Measurements from ENCODE around the gene CTBS. TPM values are rescaled to one million over a fixed set of nuclear protein-coding genes. Genes with fewer than 3 reads are reported as not detected.
"Not testable (repeated sequence)": the region's sequence is repeated elsewhere in the genome, so short reads cannot be mapped to it uniquely, and the experiment has no call there.

CTBS gene
- total RNA-seq, 1 donor from 2014 or later: 2.0 TPM

DNA sequence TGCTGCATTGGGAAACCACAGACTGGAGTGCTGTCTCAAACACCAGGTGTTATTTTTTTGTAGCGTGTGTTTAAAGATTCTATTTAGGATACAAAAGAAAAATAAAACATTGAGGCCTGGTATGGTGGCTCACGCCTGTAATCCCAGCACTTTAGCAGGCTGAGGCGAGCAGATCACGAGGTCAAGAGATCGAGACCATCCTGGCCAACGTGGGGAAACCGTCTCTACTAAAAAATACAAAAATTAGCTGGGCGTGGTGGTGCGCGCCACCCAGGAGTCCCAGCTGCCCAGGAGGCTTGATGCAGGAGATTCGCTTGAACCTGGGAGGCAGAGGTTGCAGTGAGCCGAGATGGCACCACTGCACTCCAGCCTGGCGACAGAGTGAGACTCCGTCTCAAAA lies 66.4 kb downstream of the CTBS start:
- DNase-seq (ENCODE audit: low spot score in 2 of 2); FAIRE-seq: not testable (repeated sequence)

DNA sequence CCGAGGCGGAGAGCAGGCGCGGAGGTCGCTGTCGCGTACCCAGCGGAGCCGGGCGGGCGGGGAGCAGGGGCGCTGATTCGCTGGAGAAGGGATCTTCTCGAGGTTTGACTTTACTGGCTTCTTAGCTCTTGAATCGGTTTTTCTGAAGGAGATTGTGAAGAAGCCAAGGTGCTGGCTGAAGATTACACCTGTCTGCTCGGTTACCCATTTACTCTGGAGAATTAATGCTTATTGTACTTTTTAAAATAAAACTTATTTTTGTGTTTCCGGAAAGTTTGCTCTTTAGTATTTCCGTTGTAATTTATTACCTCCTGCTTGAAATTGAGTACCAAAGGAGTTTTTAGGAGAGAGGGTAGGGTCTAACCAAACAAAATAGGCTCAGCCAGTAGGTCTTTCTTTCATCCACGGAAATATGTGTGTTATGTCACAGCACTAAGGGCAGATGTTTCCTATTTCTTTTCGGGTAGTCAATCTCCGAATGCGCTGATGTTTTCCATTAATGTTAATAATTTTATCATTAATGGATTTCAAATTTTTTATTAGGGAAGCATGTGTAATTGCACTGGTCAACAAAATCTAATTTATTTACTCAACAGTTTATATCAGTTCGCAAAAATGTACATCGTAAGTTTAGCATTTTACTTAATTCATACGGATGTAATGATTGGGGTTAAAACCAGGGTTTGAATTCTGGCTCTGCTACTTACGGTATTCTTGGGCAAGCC lies 67.3 kb downstream of the CTBS start:
- FAIRE-seq (no peak), DNase-seq (ENCODE audit: low spot score in 2 of 2) (no peak)

DNA sequence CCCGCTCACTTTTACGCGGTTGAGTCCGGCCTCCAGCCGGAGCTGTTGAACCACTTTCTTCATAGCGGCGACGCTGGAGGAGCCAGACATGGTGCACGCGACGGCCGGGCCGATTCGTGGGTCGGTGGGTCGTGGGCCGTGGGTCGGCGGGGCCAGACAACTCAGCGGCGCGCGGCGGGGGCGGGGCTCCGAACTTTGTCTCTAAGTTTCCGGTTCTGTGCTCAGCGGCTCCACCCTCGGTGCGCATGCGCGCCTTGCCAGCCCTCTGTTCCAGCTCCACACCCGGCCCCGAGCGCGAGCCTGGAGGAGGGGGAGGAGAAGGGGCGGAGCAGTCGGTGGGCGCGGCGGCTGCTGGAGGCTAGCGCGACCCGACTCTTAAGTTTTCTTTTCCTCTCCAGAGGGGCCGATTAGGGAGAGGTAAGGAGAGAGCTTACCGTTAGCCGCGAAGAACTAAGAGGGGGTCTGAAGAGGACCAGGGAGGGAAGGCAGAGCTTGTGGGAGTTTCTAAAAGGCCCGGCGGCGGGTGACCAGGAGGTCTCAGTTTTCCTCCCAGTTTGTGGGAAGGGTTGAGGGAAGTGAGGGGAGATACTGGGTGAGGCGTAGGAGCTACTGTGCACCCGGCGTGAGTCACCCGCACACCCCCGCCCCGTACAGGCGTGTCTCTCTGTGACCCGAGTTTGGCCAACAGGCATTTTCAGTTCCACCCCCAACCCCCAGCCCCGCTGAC lies 68.1 kb downstream of the CTBS start, which contains the start of the genes GNG5 and SPATA1:
Gene GNG5, minus strand, starts transcription at position 580 of the 727 bp plus-strand sequence. Its CDS starts 490 bp downstream, at position 90.
Gene SPATA1, plus strand, starts transcription at position 385 of the 727 bp plus-strand sequence. CDS start 9,974 bp downstream, outside the sequence.
- FAIRE-seq: no peak
- DNase-seq (ENCODE audit: low spot score in 2 of 2): peak; percentile 89 to 92

DNA sequence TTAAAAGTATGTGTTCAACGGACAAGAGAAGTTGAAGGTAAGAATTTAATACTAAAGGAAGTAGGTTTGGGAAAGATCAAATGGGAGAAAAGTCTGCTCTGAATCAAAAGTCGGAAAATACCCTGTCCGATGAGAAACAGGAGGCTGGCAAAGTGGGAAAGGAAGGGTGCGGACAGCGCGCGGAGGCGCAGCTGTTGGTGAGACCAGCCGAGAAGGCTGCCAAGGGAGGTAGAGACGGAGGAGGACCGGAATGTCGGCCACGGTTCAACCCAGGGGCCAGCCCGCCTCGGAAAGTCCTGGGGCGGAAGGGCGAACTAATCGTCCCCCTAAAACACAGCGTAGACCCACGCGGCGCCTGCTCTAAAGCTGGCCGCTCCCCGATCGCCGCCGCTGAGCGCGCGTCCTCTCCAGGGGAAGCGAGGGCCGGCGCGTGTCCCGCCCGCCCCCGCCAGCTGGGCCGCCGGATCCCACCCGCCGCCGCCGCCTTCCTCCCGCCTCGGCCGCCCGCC lies 68.7 kb downstream of the CTBS start:
- DNase-seq (ENCODE audit: low spot score in 2 of 2) (peak in 1 of 2 donors; percentile 62), FAIRE-seq (no peak)

DNA sequence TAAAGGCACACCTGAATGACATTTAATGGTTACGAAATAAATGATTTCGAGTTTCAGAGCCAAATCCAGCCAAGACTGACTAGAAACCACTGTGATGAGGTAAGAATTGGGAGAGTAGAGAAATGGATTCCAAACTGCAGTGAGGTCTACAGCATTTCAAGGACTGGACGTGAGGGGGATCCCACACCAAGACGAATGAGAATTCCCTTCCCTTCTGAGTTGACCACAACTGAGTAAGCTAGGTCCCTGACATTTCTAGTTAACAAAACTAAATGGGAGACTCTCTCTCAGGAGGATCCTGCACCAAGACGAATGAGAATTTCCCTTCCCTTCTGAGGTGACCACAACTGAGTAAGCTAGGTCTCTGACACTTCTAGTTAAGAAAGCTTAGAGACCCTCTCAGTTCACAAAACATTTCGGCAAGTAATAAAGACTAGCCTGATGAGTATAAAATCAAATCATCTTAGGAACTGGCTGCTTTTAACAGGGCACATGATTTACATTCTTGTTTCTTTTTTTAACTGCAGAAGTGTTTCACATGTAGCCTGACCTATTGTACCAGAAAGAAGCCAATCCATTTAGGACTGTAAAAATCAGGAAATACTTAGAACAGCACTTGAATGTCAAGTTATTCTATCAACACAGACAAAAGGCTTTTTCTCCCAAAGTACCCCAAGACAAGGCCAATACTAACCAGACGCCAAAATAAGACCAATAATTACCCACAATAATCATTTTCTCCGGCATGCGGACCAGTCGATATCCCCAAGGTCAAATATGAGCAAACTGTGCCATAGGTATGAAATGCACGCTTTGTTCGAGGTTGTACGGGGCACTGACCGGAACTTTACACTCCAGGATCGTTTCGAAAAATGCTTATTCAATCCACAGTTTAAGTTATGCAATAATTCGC lies 69.4 kb downstream of the CTBS start:
- FAIRE-seq (no peak), DNase-seq (ENCODE audit: low spot score in 2 of 2) (no peak)

DNA sequence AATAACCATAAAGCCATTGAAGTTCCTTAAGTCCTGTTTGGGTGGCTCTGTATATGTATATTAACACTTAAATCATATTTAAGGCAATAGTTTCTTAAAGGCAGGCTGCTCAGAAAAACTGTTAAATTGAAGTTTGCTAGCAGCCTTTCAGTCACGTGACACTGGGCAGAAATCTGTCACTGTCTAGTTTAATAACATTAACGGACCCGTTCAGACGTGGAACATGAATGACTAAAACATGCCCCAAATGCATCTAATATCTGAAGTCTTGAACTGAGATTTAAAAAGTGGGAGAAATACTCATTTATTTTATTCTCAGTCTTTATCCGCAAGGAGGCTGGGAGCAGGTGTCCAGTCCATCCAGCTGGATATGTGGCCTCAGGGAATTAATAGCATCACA lies 71.3 kb downstream of the CTBS start:
- DNase-seq (ENCODE audit: low spot score in 2 of 2): no peak

More for the DNA sequence above, 71.3 kb downstream of the CTBS start:
- FAIRE-seq: no peak

Other genes starting within 250 kb of the CTBS start
- gene DNASE2B, start 176.0 kb downstream of the CTBS start, total RNA-seq: not detected
- 28.5 TPM for gene RPF1, start 95.2 kb downstream of the CTBS start, total RNA-seq
- 1.2 TPM for gene SPATA1, start 68.1 kb downstream of the CTBS start, total RNA-seq
- 3.3 TPM for gene GNG5, start 67.9 kb downstream of the CTBS start, total RNA-seq
- 58.7 TPM for gene SSX2IP, start 116.0 kb upstream of the CTBS start, total RNA-seq